Muscle layer of colon (tissue), 2 donors: ENCODE data around the gene HIGD1B.
A peak's percentile ranks its signal among the peaks of the same experiment; 100 is the strongest.

Source experiments
- H3K27ac ChIP-seq: one replicate; pipeline ENCODE4 v1.7.0; 2013; ENCODE audit warnings: low read depth, mild to moderate bottlenecking, low read length, moderate library complexity
- H3K27me3 ChIP-seq, 2 donors: one replicate each; pipeline ENCODE4 v1.7.0; 2013; ENCODE audit warnings: low read length in 2 of 2, mild to moderate bottlenecking in 2 of 2; ENCODE audit not compliant: insufficient read depth in 2 of 2, control insufficient read depth in 1 of 2
- H3K36me3 ChIP-seq: one replicate; pipeline ENCODE4 v1.7.0; 2013; ENCODE audit warnings: mild to moderate bottlenecking, low read length; ENCODE audit not compliant: insufficient read depth
- H3K4me1 ChIP-seq: one replicate; pipeline ENCODE4 v1.7.0; 2013; ENCODE audit warnings: mild to moderate bottlenecking, low read length; ENCODE audit not compliant: insufficient read depth
- H3K4me3 ChIP-seq, 2 donors: one replicate each; pipeline ENCODE4 v1.7.0; 2013; ENCODE audit warnings: low read length in 2 of 2, low read depth in 1 of 2, mild to moderate bottlenecking in 1 of 2, moderate library complexity in 1 of 2
- H3K9ac ChIP-seq: one replicate; pipeline ENCODE4 v1.7.0; 2013; ENCODE audit warnings: low read length
- H3K9me3 ChIP-seq: one replicate; pipeline ENCODE4 v1.7.0; 2013; ENCODE audit warnings: mild to moderate bottlenecking, low read length
- donor health status: abdominal sarcoma.
- donor health status: Adenocarcinoma of cecum.

Gene HIGD1B

GRCh38 chr17:44880062-44880461 lies 32.4 kb downstream of the HIGD1B start:
- no peak overlapping the region for H3K27ac ChIP-seq
- H3K4me3 ChIP-seq, result no peak overlapping the region
- no peak overlapping the region for H3K9ac ChIP-seq
- H3K36me3 ChIP-seq, result peaks cover 58% of the 10 kb centered on the region
- no peaks in the 10 kb centered on the region for H3K27me3 ChIP-seq
- H3K9me3 ChIP-seq, result no peaks in the 10 kb centered on the region
- peaks cover 3% of the 10 kb centered on the region for H3K4me1 ChIP-seq

GRCh38 chr17:44881145-44881544 lies 33.5 kb downstream of the HIGD1B start:
- peaks cover 54% of the 10 kb centered on the region for H3K36me3 ChIP-seq

DNA sequence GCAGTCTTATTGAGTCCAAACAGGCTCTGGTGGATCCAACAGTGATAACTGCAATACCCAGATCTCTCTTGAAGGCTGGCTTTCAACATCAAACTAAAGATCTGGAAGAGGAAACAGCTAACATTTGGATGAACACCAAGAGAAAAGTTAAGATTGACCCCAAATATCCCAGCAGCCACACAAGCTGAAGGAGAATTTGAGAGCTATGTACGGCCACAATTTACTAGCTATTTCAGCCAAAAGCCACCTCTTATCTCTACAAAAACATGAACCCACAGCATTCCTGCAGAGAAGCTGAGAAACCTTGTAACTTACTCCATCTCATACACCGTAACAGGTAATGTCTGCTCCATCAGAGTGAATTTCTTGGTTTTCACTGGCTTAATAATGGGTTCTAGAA lies 37.3 kb downstream of the HIGD1B start:
- Histone ChIP-seq H3K4me1 (no peaks in the 10 kb centered on the region), H3K9me3 (no peaks in the 10 kb centered on the region), H3K36me3 (peaks cover 44% of the 10 kb centered on the region), H3K27me3 (no peaks in the 10 kb centered on the region), H3K27ac (no peak overlapping the region), H3K9ac (no peak overlapping the region), H3K4me3 (no peak overlapping the region)

More at GRCh38 chr17:44881145-44881544, 33.5 kb downstream of the HIGD1B start:
- peaks cover 3% of the 10 kb centered on the region for H3K4me1 ChIP-seq
- no peaks in the 10 kb centered on the region for H3K9me3 ChIP-seq
- H3K27ac ChIP-seq, result no peak overlapping the region
- H3K9ac ChIP-seq, result no peak overlapping the region
- H3K27me3 ChIP-seq, result no peaks in the 10 kb centered on the region
- no peak overlapping the region for H3K4me3 ChIP-seq

GRCh38 chr17:44887016-44887415 lies 39.3 kb downstream of the HIGD1B start:
- Histone ChIP-seq H3K27me3 (no peaks in the 10 kb centered on the region), H3K4me1 (no peaks in the 10 kb centered on the region), H3K36me3 (peaks cover 32% of the 10 kb centered on the region), H3K9me3 (no peaks in the 10 kb centered on the region), H3K9ac (no peak overlapping the region), H3K4me3 (no peak overlapping the region), H3K27ac (no peak overlapping the region)

DNA sequence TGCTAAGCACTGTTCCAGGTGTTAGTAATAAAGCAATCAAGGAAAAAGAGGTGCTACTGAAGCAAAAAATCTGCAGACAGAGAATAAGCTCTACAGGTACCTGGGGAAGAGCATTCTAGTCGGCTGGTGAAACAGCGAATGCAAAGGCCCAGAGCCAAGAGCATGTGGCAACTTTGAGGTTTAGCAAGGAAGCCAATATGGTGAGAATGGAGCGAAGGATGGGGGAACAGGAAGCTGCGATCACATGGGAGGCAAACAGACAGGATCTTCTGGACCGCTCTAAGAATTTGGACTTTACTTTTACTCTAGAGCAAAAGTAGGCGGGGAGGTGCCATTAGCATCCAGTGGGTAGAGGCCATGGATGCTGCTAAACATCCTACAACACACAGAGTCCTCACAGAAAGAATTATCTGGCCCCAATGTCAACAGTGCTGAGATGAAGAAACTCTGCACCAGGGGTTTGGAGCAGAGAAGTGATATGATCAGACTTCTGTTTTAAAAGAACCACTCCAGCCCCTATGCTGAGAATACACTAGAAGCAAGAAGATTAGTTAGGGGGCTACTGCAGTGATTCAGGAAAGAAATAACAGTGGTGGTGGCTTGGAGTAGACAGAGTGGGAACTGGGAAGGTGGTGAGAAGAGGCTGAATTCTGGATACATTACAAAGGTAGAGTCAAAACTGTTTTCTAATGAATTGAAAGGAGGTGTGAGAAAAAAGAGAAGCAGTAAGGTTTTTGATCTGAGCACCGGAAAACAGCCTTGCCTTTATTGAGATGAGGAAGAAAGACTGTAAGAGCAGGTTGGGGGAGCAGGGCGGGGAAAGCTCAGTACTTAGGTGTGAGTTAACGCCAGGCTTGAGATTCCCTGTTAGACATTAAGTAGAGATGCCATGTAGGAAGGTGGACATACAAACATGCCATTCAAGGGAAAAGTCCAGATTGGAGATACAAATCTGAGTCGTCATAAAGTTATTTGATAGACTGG lies 40.6 kb downstream of the HIGD1B start:
- Histone ChIP-seq H3K9me3 (no peaks in the 10 kb centered on the region), H3K4me3 (no peak overlapping the region), H3K36me3 (peaks cover 29% of the 10 kb centered on the region), H3K27me3 (no peaks in the 10 kb centered on the region), H3K27ac (no peak overlapping the region), H3K9ac (no peak overlapping the region), H3K4me1 (no peaks in the 10 kb centered on the region)

GRCh38 chr17:44889003-44889402 lies 41.3 kb downstream of the HIGD1B start:
- H3K27ac ChIP-seq, result no peak overlapping the region
- no peaks in the 10 kb centered on the region for H3K27me3 ChIP-seq
- H3K4me1 ChIP-seq, result no peaks in the 10 kb centered on the region
- no peaks in the 10 kb centered on the region for H3K9me3 ChIP-seq
- H3K9ac ChIP-seq, result no peak overlapping the region
- H3K36me3 ChIP-seq, result peaks cover 23% of the 10 kb centered on the region
- H3K4me3 ChIP-seq, result no peak overlapping the region

DNA sequence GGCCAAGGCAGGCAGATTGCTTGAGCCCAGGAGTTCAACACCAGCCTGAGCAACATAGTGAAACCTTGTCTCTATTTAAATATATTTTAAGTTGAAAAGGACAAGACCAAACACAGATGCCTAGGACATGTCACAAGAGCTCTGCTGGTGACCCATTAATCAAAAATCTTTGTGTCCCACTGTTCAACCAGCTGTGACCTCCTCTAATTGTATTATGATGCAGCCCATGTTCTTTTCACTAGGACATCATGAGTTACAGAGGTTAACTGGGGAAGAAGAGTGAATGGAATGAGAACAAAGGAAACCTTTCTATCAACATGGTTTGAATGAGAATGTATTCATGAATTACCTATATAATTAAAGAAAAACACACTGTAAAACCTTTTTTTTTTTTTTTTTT lies 44.6 kb downstream of the HIGD1B start:
- peaks cover 11% of the 10 kb centered on the region for H3K36me3 ChIP-seq
- H3K4me3 ChIP-seq, result no peak overlapping the region
- H3K4me1 ChIP-seq, result no peaks in the 10 kb centered on the region
- no peaks in the 10 kb centered on the region for H3K9me3 ChIP-seq
- H3K9ac ChIP-seq, result no peak overlapping the region
- no peak overlapping the region for H3K27ac ChIP-seq
- no peaks in the 10 kb centered on the region for H3K27me3 ChIP-seq

DNA sequence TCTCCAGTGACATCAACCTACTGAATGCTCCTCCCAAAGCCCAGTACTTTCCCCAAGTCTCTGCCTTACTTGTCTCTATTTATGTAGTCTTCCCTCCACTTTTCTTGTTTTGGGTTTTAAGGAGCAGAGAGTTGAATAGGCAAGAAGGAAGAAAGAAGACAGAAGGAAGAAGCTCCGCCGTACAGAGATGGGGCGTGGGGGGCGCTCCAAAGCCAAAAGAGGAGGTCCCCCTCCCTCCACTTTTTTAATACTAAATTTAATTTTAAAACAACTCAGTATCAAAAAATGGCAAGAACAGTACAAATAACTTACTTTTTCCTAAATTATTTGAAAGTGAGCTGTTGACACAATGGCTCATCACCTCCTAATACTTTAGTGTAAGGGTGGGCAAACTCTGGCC lies 47.0 kb downstream of the HIGD1B start:
- Histone ChIP-seq H3K36me3 (peaks cover 11% of the 10 kb centered on the region), H3K27ac (no peak overlapping the region), H3K4me3 (no peak overlapping the region), H3K27me3 (no peaks in the 10 kb centered on the region), H3K9ac (no peak overlapping the region), H3K4me1 (peaks cover 7% of the 10 kb centered on the region), H3K9me3 (no peaks in the 10 kb centered on the region)

- H3K9ac ChIP-seq, result peak overlapping the region; percentile 93
- peak overlapping the region; percentile 86 to 97 for H3K4me3 ChIP-seq
- H3K9me3 ChIP-seq, result no peaks in the 10 kb centered on the region
- no peaks in the 10 kb centered on the region for H3K27me3 ChIP-seq
- H3K27ac ChIP-seq, result peak overlapping the region; percentile 96
- H3K4me1 ChIP-seq, result peaks cover 25% of the 10 kb centered on the region
- no peaks in the 10 kb centered on the region for H3K36me3 ChIP-seq
These were observed 51.0 kb downstream of the HIGD1B start for GRCh38 chr17:44898768-44899073.

- Histone ChIP-seq H3K4me3 (peak within 1 kb of the TSS; percentile 86 to 97), H3K4me1 (peaks cover 25% of the 10 kb centered on the region), H3K27me3 (no peaks in the 10 kb centered on the region), H3K27ac (peak within 1 kb of the TSS; percentile 96), H3K9ac (peak within 1 kb of the TSS; percentile 93), H3K9me3 (no peaks in the 10 kb centered on the region), H3K36me3 (no peaks in the 10 kb centered on the region)
These were observed 51.5 kb downstream of the HIGD1B start, which contains the start of gene EFTUD2 for GRCh38 chr17:44899074-44899782. EFTUD2 (minus strand) TSS chr17:44899445; CDS start chr17:44894521, 4,924 bp downstream.
